ELR (cell line): Measurements from ENCODE around the gene IL3RA.
"Not testable (repeated sequence)": the region's sequence is repeated elsewhere in the genome, so short reads cannot be mapped to it uniquely, and the experiment has no call there.

ENCODE experiments used
- DNase-seq: peaks from one replicate; pipeline ENCODE4 v3.0.0-alpha.2; 2015; ENCODE audit warnings: low read depth

Gene IL3RA

GRCh38 chrX:1425381-1425780 lies 88.8 kb downstream of the IL3RA start:
- no peak for DNase-seq

DNA sequence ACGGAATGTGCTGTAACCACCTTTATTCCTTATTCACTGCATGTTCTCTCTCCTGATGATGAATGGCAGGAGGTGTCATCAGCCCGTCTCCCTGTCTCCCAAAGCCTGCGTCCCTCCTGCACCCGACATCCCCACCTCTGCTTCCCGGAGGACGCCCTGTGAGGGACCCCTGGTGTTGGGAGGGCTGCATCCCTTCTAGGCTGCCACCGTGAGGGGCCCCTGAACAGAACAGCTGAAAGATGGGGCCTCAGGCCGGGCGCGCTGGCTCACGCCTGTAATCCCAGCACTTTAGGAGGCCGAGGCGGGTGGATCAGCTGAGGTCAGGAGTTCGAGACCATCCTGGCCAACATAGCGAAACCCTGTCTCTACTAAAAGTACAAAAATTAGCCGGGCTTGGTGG lies 89.7 kb downstream of the IL3RA start:
- not testable (repeated sequence) for DNase-seq

- no peak for DNase-seq
Measured at GRCh38 chrX:1427756-1428155, 91.2 kb downstream of the IL3RA start.

DNA sequence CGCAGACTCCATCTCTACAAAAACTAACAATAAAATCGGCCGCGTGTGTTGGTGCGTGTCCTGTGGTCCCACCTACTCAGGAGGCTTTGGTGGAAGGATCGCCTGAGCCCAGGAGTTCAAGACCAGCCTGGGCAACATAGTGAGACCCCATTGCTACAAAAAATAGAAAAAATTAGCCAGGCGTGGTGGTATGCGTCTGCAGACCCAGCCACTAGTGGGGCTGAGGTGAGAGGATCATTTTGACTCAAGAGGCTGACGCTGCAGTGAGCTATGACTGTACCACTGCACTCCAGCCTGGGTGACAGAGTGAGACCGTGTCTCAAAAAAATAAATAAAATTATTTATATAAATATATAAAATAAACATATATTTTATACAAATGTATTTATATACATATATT lies 93.9 kb downstream of the IL3RA start:
- no peak for DNase-seq
